Measurements from ENCODE around the gene ZNF574.
A peak's percentile ranks its signal among the peaks of the same experiment; 100 is the strongest.

ZNF574 gene

DNA sequence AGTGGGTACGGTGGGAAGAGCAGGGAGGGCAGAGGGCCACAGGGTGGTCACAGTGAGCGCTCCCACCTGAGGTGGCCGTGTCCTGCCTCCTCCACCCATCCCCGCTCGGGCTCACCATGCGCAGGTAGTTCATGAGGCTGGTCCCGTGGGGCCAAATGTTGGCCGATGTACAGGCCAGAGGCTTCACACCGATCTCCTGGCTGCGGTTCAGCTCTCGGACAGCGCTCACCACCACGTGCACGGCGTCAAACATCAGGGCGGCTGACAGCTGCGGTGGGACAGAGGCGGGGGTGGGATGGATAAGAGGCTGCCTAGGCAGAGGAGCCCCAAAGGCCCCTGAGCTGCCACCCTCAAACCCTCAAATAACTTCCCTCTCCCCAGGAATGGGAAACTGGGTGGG lies 21.8 kb upstream of the ZNF574 start:
- DNase-seq (ENCODE audit: low spot score), result no peak

DNA sequence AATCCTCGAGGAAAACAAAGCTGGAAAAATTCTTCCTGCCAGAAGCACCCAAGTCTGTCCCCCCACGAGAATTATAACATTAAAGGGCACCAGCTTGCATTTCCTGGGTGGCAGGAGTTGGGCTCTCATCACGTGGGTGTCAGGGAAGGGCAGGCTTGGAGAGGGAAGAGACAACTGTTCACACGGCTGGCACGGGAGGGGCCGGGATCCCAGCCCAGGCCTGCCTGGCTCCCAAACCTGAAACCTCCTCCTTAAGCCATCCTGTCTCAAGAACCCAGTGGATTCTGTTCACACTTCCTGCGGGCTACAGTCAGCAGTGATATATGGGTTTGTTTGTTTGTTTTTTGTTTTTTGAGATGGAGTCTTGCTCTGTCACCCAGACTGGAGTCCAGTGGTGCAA lies 18.1 kb upstream of the ZNF574 start:
- no peak for DNase-seq (ENCODE audit: low spot score)

GRCh38 chr19:42059196-42059595 lies 16.8 kb upstream of the ZNF574 start:
- no peak for DNase-seq (ENCODE audit: low spot score)

DNA sequence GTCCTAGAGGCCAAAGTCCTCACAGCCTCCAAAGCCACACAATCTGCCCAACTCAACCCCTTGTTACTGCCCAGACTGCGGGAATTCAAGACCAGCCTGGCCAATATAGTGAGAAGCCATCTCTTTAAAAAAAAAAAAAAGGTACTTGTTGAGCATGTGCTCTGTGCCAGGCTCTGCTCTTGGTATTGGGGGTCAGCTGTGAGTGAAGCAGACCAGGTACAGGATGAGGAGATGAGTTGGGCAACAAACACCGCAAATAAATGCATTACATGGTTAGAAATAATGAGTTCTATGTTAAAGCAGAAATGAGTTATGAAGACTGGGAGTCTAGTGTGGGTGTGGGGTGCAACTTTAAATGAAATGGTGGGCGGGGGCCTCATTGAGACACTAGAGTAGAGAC lies 15.8 kb upstream of the ZNF574 start:
- DNase-seq (ENCODE audit: low spot score), result no peak

DNA sequence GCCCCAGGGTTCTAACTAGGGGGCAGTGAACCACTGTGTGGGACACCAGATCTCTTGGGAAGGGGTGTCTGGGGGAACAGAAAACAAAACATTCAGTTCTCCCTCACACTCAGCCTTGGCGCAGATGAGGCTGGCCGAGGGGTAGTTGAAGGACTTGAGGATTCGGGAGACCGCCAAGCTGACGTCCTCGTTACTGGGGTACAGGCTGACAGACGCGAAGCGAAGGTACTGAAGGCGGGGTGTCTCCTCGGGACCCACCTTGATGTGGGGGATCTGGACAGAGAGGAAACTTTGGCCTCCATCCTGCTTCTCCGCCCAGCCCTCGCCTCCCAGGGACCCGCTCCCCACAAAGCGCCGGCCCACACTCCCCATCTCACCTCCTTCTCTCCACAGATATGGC lies 13.6 kb upstream of the ZNF574 start:
- DNase-seq (ENCODE audit: low spot score), result no peak

GRCh38 chr19:42064432-42064831 lies 11.5 kb upstream of the ZNF574 start:
- no peak for DNase-seq (ENCODE audit: low spot score)

DNA sequence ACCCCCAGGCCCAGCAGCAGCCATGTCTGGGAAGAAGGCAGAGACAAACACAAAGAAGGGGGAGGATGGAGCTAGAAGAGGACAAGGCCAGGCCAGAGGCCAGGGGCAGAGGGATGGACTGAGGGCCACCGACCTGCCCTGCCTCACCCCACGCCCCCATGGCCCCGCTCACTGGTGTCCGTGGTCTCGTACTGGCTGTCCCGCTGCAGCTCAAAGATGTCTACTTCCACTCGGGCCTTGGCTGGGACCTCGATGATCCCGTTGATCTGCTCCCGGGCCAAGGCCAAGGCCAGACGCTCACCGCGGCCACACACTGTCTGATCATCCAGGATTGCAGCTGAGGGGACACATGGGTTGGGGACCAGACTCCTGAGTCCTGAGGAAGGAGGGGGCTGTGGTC lies 10.9 kb upstream of the ZNF574 start:
- DNase-seq (ENCODE audit: low spot score), result no peak

- no peak for DNase-seq (ENCODE audit: low spot score)
These were observed 10.5 kb upstream of the ZNF574 start for GRCh38 chr19:42065511-42065910.

DNA sequence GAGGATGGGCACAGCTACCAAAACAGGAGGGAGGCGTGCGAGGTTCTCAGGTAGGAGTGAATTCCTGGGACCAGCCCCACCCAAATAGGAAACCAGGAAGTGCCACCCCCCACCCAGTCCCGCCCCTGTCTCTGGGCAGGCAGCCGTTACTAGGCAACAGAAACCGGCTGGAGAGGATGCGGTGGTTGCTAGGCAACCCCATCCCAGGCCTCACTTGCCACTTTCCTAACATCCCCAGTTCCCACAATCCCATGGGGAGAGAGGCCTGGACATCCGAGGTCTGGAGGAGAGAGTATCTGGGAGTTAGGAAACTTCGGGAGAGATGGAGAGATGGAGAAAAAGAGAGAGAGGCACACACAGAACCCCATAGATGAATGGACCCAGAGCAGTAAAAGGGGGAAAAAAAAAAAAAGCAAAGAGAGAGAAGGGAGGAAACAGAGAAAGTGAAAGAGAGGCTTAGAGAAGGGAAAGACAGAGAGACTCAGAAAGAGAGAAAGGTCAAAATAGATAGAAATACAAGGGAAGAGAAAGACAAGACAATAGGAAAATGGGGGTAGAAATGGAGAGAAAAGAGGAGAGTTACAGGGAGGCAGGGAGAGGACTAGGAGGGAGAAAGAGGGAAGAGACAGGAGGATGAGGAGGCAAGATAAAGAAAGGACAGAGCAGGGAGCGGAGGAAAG lies 9.8 kb upstream of the ZNF574 start:
- no peak for DNase-seq (ENCODE audit: low spot score)

DNA sequence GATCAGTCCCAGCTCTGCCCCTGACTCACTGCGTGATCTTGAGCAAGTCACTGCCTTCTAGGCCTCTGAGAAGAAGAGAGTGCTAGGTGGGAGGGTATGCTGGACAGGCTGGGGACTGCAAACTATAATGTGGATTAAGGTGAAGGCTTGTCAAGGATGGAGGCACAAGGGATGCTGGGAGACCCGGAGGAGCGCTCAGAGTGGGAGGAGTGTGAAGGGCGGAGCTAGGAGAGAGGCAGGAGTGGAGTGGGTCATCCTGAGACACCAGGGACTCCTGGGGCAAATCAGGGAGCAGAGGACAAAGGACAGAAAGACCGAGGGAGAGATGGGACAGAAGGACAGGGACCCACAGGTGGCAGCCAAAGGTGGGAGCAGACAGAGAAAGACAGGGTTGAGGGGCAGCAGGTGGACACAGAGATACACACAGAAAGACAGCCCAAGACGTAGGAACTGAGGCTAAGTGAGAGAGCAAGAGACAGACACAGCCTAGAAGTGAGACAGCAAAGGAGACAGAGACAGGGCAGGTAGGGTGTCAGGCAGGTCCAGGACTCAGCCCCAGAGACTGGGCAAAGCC lies 8.6 kb upstream of the ZNF574 start:
- DNase-seq (ENCODE audit: low spot score), result no peak

DNA sequence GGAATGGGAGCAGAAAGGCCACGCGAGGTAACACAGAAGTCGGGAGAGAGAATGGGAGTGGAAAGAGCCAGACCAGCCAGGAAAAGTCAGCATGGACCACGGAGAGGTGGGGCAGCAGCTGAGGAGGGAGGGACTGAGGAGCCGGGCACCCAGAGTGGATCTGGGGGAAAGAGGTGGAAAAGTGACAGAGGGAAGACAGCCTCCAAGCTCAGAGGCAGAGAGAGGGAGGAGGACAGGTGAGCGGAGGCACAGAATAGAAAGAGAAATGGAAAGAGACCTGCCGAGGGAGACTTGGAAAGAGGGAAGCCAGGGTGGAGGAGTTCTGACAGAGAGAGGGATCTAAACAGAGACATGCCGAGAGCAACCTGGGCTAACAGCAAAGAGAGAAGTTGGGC lies 7.6 kb upstream of the ZNF574 start:
- no peak for DNase-seq (ENCODE audit: low spot score)

GRCh38 chr19:42068756-42069571 lies 7.0 kb upstream of the ZNF574 start:
- no peak for DNase-seq (ENCODE audit: low spot score)

DNA sequence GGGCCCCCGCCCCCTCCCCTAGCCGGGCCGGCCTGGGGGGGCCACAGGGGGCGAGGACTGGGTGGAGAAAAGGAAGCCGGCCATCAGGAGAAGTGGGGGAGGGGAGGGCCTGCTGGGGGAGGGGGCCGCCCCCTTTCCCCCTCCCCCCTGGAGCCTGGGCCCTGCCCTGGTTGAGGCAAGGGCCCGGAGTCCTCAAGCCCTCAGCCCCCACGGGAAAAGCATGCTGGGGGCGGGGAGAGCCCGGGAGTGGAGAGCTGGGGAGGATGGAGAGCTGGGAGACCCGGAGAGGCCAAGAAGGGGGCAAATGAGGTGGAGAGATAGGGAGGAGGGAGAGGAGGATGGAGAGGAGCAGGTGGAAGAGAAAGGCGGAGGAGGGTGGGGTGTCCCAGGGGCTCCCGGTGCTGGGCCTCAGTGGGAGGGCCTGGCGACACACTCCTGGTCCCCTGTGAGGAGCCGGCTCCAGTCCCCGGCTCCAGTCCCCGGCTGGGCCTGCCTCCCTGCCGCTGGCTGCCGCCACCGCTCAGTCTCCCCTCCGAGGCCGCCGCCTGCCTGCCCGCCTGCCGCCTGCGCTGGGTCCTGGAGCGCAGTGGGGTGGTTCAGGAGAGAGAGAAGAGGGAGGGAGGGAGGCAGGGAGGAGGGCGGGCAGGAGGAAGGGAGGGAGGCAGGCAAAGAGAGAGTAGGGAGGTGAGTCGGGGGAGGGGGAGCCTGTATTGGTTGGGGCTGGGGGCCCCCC lies 6.2 kb upstream of the ZNF574 start, which contains the start of gene GRIK5:
TSS of gene GRIK5 (minus strand) at position 588 of the 733 bp plus-strand sequence. CDS start 4,436 bp downstream, outside the sequence.
- DNase-seq (ENCODE audit: low spot score), result no peak

GRCh38 chr19:42071247-42071646 lies 4.7 kb upstream of the ZNF574 start:
- DNase-seq (ENCODE audit: low spot score), result no peak

DNA sequence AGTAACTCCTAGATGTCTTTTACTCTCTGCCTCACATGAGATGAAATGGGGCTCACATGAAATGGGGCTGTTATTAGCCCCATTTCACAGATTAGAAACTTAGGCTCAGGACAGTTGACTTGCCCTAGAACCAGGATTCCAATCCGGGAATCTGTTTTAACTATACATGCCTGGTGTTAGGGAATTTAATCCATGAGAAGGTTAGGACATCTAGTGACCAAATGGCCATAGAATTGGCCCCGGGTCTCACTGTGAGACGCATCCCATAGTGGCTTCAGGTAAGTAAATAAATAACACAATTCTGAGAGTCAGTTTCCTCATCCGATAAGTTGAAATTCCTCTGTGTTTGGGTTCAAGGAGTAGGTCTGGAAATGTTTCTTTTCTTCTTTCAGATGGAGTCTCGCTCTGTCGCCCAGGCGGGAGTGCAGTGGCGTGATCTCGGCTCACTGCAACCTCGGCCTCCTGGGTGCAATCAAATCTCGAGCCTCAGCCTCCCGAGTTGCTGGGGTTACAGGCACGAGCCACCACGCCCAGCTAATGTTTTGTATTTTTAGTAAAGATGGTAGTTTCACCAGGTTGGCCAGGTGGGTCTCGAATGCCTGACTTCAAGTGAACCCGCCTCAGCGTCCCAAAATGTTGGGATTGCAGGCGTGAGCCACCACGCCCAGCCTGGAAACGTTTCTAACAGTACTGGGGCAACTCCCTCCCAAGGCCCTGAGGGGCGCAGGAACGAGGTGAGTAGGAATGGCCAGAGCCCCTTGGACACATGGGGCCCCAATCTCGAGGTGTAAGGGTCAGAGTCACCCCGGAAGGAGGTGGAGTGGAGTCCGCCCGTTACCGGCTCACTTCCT lies 1.2 kb upstream of the ZNF574 start:
- DNase-seq (ENCODE audit: low spot score), result peak; percentile 41

DNA sequence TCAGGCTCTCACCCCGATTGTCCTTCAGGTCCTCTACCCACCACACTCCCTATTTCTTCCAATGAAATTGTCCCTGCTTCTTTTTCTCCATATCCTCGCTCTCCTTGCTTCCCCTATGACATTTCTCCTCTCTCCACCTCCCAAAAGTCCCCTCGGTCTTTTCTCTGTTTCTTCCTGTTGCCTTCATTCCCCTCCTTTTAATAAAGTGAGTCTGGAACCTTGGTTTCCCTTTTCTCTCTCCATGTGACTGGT lies 676 bp upstream of the ZNF574 start:
- DNase-seq (ENCODE audit: low spot score), result peak; percentile 40

GRCh38 chr19:42076380-42076944 lies 496 bp downstream of the ZNF574 start:
- peak; percentile 49 for DNase-seq (ENCODE audit: low spot score)

- DNase-seq (ENCODE audit: low spot score), result no peak
These were observed 2.1 kb downstream of the ZNF574 start for GRCh38 chr19:42078058-42078457.

GRCh38 chr19:42078538-42079275 lies 2.7 kb downstream of the ZNF574 start:
- DNase-seq (ENCODE audit: low spot score), result no peak

GRCh38 chr19:42079276-42079669 lies 3.3 kb downstream of the ZNF574 start:
- DNase-seq (ENCODE audit: low spot score), result no peak
